Colonic mucosa (tissue), 4 donors: ENCODE measurements around the gene ITFG1. TPM values are rescaled to one million over a fixed set of nuclear protein-coding genes. Genes with fewer than 3 reads are reported as not detected.

Experiments used
- DNase-seq: peaks from one replicate; pipeline ENCODE4 v3.0.0-alpha.2; 2020
- H3K27ac ChIP-seq: fragments of 200-600 bp; one replicate; pipeline ENCODE4 v1.8.0; 2021
- H3K27me3 ChIP-seq: fragments of 200-600 bp; one replicate; pipeline ENCODE4 v1.8.0; 2021
- H3K36me3 ChIP-seq: fragments of 200-600 bp; one replicate; pipeline ENCODE4 v1.8.0; 2021
- H3K4me1 ChIP-seq: fragments of 200-600 bp; one replicate; pipeline ENCODE4 v1.8.0; 2021; ENCODE audit warnings: mild to moderate bottlenecking
- H3K4me3 ChIP-seq: fragments of 200-600 bp; one replicate; pipeline ENCODE4 v1.8.0; 2021
- H3K9ac ChIP-seq, 2 donors: one replicate each; pipeline ENCODE4 v1.7.0; 2013; ENCODE audit warnings: control low read depth in 2 of 2, low read depth in 2 of 2, low read length in 2 of 2
- H3K9me3 ChIP-seq: fragments of 200-600 bp; one replicate; pipeline ENCODE4 v1.8.0; 2021
- intact Hi-C: fragments of 100-400 bp; cut with DNase I; formaldehyde crosslinking; loops from one replicate; pipeline ENCODE4 v1.14.1; 2022
- total RNA-seq, 2 donors: library from RNA; stranded (reverse); fragmentation: NEBNext Ultra II Directional in 1 of 2; extraction: Animal tissue kit (Norgen Biotek cat#: 25700) in 1 of 2; gene quantifications; one replicate each; pipeline ENCODE4 v1.2.1, GENCODE V29; 2021
- TF ChIP-seq, protein P1 (sequence below): fragments of 200-600 bp; IDR thresholded peaks from one replicate; pipeline ENCODE4 v1.8.0; 2022; ENCODE audit warnings: antibody characterized with exemption, mild to moderate bottlenecking
- donor health status: healthy.
- donor health status: DM: no; HTN: no; CAD: no.
- donor health status: DM: no; HTN: no; CAD: no.

ITFG1 gene
- total RNA-seq, 2 donors from 2014 or later, result 45.9 to 92.0 TPM

DNA sequence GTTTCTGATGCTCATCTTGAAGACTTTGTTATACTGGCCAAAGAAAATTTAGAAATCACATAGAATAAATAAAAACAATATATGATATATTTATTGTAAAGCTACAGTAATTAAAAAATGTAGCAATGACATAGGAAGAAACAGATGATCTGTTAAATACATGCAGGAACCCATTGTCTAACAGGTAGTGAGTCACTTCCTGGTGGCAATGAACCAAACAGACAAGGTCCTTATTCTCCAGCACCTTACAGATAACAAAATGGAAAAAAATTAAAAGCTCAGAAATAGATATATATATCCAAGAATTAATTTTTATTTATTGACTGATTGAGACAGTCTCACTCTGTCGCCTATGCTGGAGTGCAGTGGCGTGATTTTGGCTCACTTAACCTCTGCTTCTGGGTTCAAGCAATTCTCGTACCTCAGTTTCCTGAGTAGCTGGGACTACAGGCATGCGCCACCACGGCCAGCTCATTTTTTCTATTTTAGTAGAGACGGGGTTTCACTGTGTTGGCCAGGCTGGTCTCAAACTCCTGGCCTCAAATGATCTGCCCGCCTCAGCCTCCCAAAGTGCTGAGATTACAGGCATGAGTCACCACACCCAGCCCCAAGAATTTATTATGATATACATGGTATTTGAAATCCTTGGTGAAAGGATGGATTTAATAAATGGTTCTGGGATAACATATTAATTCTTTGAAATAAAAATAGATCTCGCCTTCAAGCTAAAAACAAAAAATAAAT is 324.6 kb downstream of the ITFG1 start:
- no peak overlapping the region for H3K27ac ChIP-seq
- no peak overlapping the region for H3K9ac ChIP-seq
- H3K4me3 ChIP-seq, result no peak overlapping the region
- H3K36me3 ChIP-seq, result no peaks in the 10 kb centered on the region
- no peaks in the 10 kb centered on the region for H3K4me1 ChIP-seq
- TF ChIP-seq, protein P1, sequence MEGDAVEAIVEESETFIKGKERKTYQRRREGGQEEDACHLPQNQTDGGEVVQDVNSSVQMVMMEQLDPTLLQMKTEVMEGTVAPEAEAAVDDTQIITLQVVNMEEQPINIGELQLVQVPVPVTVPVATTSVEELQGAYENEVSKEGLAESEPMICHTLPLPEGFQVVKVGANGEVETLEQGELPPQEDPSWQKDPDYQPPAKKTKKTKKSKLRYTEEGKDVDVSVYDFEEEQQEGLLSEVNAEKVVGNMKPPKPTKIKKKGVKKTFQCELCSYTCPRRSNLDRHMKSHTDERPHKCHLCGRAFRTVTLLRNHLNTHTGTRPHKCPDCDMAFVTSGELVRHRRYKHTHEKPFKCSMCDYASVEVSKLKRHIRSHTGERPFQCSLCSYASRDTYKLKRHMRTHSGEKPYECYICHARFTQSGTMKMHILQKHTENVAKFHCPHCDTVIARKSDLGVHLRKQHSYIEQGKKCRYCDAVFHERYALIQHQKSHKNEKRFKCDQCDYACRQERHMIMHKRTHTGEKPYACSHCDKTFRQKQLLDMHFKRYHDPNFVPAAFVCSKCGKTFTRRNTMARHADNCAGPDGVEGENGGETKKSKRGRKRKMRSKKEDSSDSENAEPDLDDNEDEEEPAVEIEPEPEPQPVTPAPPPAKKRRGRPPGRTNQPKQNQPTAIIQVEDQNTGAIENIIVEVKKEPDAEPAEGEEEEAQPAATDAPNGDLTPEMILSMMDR, result no peak
- no peak for DNase-seq
- intact Hi-C loops, result loop anchor here (10.0 kb wide), 1 partner anchor 919 kb away; no protein-coding TSS in a partner anchor
- no peaks in the 10 kb centered on the region for H3K9me3 ChIP-seq
- no peaks in the 10 kb centered on the region for H3K27me3 ChIP-seq

DNA sequence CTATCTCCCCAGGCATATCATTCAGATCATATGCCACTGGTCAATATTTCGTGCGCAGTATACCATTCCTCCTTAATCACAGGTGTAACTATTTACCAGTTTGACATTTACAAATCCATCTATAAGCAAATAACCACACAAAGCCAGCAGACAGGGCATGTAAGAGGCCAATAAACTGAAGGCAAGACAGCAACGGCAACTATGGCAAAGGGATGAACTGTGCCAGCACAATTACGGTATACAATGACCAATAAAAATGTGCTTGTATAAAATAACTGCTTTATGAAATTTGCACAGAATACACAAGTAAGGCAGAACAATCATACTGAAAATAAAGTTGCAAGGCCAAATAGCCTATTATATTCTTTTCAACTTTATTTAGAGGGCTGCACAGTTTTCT is 326.3 kb downstream of the ITFG1 start:
- intact Hi-C loops, result loop anchor here (10.0 kb wide), 1 partner anchor 920 kb away; no protein-coding TSS in a partner anchor
- H3K27ac ChIP-seq, result no peak overlapping the region
- H3K27me3 ChIP-seq, result no peaks in the 10 kb centered on the region
- no peak for DNase-seq
- no peaks in the 10 kb centered on the region for H3K4me1 ChIP-seq
- H3K4me3 ChIP-seq, result no peak overlapping the region
- H3K9ac ChIP-seq, result no peak overlapping the region
- TF ChIP-seq, protein P1, result no peak
- H3K36me3 ChIP-seq, result no peaks in the 10 kb centered on the region
- H3K9me3 ChIP-seq, result no peaks in the 10 kb centered on the region

DNA sequence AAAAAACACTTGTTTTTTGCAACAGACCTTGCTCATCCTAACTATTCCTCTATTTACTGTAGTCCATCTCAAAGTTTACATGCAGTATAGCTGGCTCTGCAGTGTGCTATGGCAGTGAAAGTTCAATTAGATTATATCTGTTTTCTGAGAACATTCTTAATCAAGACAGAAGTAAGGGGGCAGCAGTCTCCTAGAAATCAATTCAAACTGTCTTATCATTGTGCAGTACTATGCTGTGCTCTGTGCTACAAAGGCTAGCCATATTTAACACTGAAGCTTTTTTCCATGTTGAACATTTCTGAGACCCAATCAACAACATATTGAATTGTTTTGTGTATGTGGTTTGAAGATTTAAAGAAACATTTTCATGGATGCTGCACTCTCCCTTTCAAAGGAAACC is 328.6 kb downstream of the ITFG1 start:
- Histone ChIP-seq H3K27ac (no peak overlapping the region), H3K4me3 (no peak overlapping the region), H3K36me3 (no peaks in the 10 kb centered on the region), H3K9ac (no peak overlapping the region), H3K4me1 (no peaks in the 10 kb centered on the region), H3K9me3 (no peaks in the 10 kb centered on the region), H3K27me3 (no peaks in the 10 kb centered on the region)
- intact Hi-C loops, result loop anchor here (10.0 kb wide), 1 partner anchor 922 kb away; no protein-coding TSS in a partner anchor
- TF ChIP-seq, protein P1, result no peak
- no peak for DNase-seq

DNA sequence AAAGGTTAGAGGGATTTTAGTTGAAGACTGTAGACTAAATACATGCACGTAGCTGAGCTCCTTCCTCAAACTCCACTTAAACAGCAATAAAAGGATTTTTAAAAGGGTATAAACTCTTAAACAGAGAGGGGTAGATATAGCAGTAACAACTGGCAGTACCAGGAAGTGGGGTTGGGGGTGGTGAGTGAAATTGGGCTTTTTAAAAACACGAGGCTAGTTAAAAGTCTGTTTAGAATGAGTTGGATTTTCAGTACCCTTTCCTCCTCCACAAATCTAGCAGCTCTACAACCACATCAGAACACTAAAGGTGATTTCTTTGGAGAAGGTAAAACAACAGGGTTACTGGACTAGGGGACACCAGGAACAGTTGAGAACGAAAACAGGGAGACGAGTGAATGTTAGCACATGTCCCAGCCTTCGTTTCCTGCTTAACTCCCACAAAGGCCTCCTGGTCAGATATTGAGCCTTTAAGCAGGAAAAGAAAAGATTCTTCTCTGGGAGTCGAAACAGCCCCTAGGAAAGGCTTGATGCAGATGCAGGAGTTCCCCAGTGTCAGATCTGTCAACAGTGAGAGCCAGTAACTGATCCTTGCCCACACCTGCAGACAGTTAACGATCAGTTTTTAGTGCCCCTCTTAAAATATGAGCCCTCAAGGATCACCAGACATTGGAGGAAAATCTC is 331.0 kb downstream of the ITFG1 start:
- Histone ChIP-seq H3K9me3 (no peaks in the 10 kb centered on the region), H3K27me3 (no peaks in the 10 kb centered on the region), H3K9ac (no peak overlapping the region), H3K4me3 (no peak overlapping the region), H3K4me1 (no peaks in the 10 kb centered on the region), H3K27ac (no peak overlapping the region), H3K36me3 (no peaks in the 10 kb centered on the region)
- intact Hi-C loops, result loop anchor here (10.0 kb wide), 1 partner anchor 925 kb away; no protein-coding TSS in a partner anchor
- DNase-seq, result no peak
- TF ChIP-seq, protein P1, result no peak

DNA sequence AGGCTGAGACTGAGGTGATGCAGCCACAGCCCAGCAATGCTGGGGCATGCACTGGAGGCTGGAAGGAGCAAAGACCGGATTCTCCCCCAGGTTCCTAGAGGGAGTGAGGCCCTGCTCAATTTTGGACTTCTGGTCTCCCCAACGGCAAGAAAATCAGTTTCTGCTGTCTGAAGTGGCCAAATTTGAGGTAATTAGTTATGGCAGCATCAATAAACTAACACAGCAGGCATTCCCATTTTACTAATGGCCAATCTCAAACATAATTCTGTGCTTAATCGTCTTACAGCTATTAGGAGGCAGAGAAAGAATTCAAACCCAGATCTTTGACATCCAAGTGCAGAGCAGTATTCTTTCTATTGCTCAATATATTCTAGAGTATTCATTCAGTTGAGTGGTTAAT is 333.3 kb downstream of the ITFG1 start:
- H3K27ac ChIP-seq, result no peak overlapping the region
- no peak overlapping the region for H3K4me3 ChIP-seq
- H3K9ac ChIP-seq, result no peak overlapping the region
- no peak for DNase-seq
- no peaks in the 10 kb centered on the region for H3K4me1 ChIP-seq
- TF ChIP-seq, protein P1, result no peak
- H3K9me3 ChIP-seq, result no peaks in the 10 kb centered on the region
- H3K27me3 ChIP-seq, result no peaks in the 10 kb centered on the region
- intact Hi-C loops, result no loop called here
- H3K36me3 ChIP-seq, result no peaks in the 10 kb centered on the region
